Measurements from ENCODE around the gene AKAP11.

The AKAP11 gene

GRCh38 chr13:42260903-42261654 is 10.9 kb upstream of the AKAP11 start:
- no peak overlapping the region for H3K27ac Mint-ChIP-seq
- no peaks in the 10 kb centered on the region for H3K36me3 Mint-ChIP-seq (ENCODE audit: low read depth)
- no peak for DNase-seq
- H3K27me3 Mint-ChIP-seq: no peaks in the 10 kb centered on the region
- H3K4me1 Mint-ChIP-seq (ENCODE audit: low read depth): peaks cover 8% of the 10 kb centered on the region
- H3K9me3 Mint-ChIP-seq: no peaks in the 10 kb centered on the region
- H3K4me3 Mint-ChIP-seq: no peak overlapping the region

- no peak overlapping the region for H3K4me3 Mint-ChIP-seq
- peaks cover 3% of the 10 kb centered on the region for H3K36me3 Mint-ChIP-seq (ENCODE audit: low read depth)
- no peak for DNase-seq
- peaks cover 6% of the 10 kb centered on the region for H3K9me3 Mint-ChIP-seq
- no peak overlapping the region for H3K27ac Mint-ChIP-seq
- peaks cover 15% of the 10 kb centered on the region for H3K4me1 Mint-ChIP-seq (ENCODE audit: low read depth)
- H3K27me3 Mint-ChIP-seq: no peaks in the 10 kb centered on the region
These were observed 5.5 kb upstream of the AKAP11 start for GRCh38 chr13:42266473-42266872.

GRCh38 chr13:42270160-42270856 is 1.6 kb upstream of the AKAP11 start:
- H3K4me3 Mint-ChIP-seq: peak overlapping the region; percentile 99
- peaks cover 29% of the 10 kb centered on the region for H3K36me3 Mint-ChIP-seq (ENCODE audit: low read depth)
- peaks cover 39% of the 10 kb centered on the region for H3K4me1 Mint-ChIP-seq (ENCODE audit: low read depth)
- DNase-seq: no peak
- peaks cover 6% of the 10 kb centered on the region for H3K9me3 Mint-ChIP-seq
- peak overlapping the region; percentile 98 for H3K27ac Mint-ChIP-seq
- H3K27me3 Mint-ChIP-seq: no peaks in the 10 kb centered on the region

- Mint-ChIP-seq H3K4me3 (peak overlapping the region; percentile 99), H3K9me3 (peaks cover 6% of the 10 kb centered on the region), H3K27me3 (no peaks in the 10 kb centered on the region), H3K4me1 (ENCODE audit: low read depth) (peaks cover 45% of the 10 kb centered on the region), H3K27ac (peak overlapping the region; percentile 98), H3K36me3 (ENCODE audit: low read depth) (peaks cover 34% of the 10 kb centered on the region)
- DNase-seq: no peak
These were observed 1.1 kb upstream of the AKAP11 start for GRCh38 chr13:42270857-42271215.

- H3K4me1 Mint-ChIP-seq (ENCODE audit: low read depth): peaks cover 50% of the 10 kb centered on the region
- peak overlapping the region; percentile 99 for H3K4me3 Mint-ChIP-seq
These were observed 426 bp upstream of the AKAP11 start for GRCh38 chr13:42271337-42272114.

GRCh38 chr13:42272804-42273175 is 838 bp downstream of the AKAP11 start:
- H3K4me3 Mint-ChIP-seq: peak overlapping the region; percentile 99
- H3K36me3 Mint-ChIP-seq (ENCODE audit: low read depth): peaks cover 47% of the 10 kb centered on the region
- peaks cover 6% of the 10 kb centered on the region for H3K9me3 Mint-ChIP-seq
- peak overlapping the region; percentile 98 for H3K27ac Mint-ChIP-seq
- DNase-seq: no peak
- peaks cover 61% of the 10 kb centered on the region for H3K4me1 Mint-ChIP-seq (ENCODE audit: low read depth)
- no peaks in the 10 kb centered on the region for H3K27me3 Mint-ChIP-seq

More at GRCh38 chr13:42271337-42272114, 426 bp upstream of the AKAP11 start:
- H3K9me3 Mint-ChIP-seq: peaks cover 6% of the 10 kb centered on the region
- peaks cover 37% of the 10 kb centered on the region for H3K36me3 Mint-ChIP-seq (ENCODE audit: low read depth)
- peak; percentile 92 for DNase-seq
- H3K27me3 Mint-ChIP-seq: no peaks in the 10 kb centered on the region
- H3K27ac Mint-ChIP-seq: peak overlapping the region; percentile 98

GRCh38 chr13:42274386-42275097 is 2.6 kb downstream of the AKAP11 start:
- Mint-ChIP-seq H3K4me1 (ENCODE audit: low read depth) (peaks cover 66% of the 10 kb centered on the region), H3K9me3 (peaks cover 6% of the 10 kb centered on the region), H3K27me3 (no peaks in the 10 kb centered on the region), H3K27ac (peak overlapping the region; percentile 93), H3K4me3 (peak overlapping the region; percentile 99), H3K36me3 (ENCODE audit: low read depth) (peaks cover 53% of the 10 kb centered on the region)
- no peak for DNase-seq

GRCh38 chr13:42275098-42275471 is 3.1 kb downstream of the AKAP11 start:
- no peak for DNase-seq
- peaks cover 65% of the 10 kb centered on the region for H3K4me1 Mint-ChIP-seq (ENCODE audit: low read depth)
- H3K36me3 Mint-ChIP-seq (ENCODE audit: low read depth): peaks cover 53% of the 10 kb centered on the region
- H3K4me3 Mint-ChIP-seq: peak overlapping the region; percentile 99
- no peaks in the 10 kb centered on the region for H3K27me3 Mint-ChIP-seq
- peak overlapping the region; percentile 93 for H3K27ac Mint-ChIP-seq
- H3K9me3 Mint-ChIP-seq: peaks cover 4% of the 10 kb centered on the region

- peaks cover 61% of the 10 kb centered on the region for H3K4me1 Mint-ChIP-seq (ENCODE audit: low read depth)
These were observed 3.6 kb downstream of the AKAP11 start for GRCh38 chr13:42275506-42275905.

GRCh38 chr13:42276683-42277082 is 4.7 kb downstream of the AKAP11 start:
- no peak for DNase-seq
- no peaks in the 10 kb centered on the region for H3K9me3 Mint-ChIP-seq
- peak overlapping the region; percentile 47 for H3K4me3 Mint-ChIP-seq
- peaks cover 49% of the 10 kb centered on the region for H3K36me3 Mint-ChIP-seq (ENCODE audit: low read depth)
- no peaks in the 10 kb centered on the region for H3K27me3 Mint-ChIP-seq
- H3K4me1 Mint-ChIP-seq (ENCODE audit: low read depth): peaks cover 51% of the 10 kb centered on the region
- H3K27ac Mint-ChIP-seq: peak overlapping the region; percentile 59

More at GRCh38 chr13:42275506-42275905, 3.6 kb downstream of the AKAP11 start:
- Mint-ChIP-seq H3K27ac (peak overlapping the region; percentile 93), H3K36me3 (ENCODE audit: low read depth) (peaks cover 53% of the 10 kb centered on the region), H3K4me3 (peak overlapping the region; percentile 99), H3K9me3 (no peaks in the 10 kb centered on the region), H3K27me3 (no peaks in the 10 kb centered on the region)
- DNase-seq: no peak

GRCh38 chr13:42277618-42278276 is 5.8 kb downstream of the AKAP11 start:
- Mint-ChIP-seq H3K27me3 (no peaks in the 10 kb centered on the region), H3K27ac (peak overlapping the region; percentile 65), H3K9me3 (no peaks in the 10 kb centered on the region), H3K4me3 (peak overlapping the region; percentile 41), H3K36me3 (ENCODE audit: low read depth) (peaks cover 46% of the 10 kb centered on the region), H3K4me1 (ENCODE audit: low read depth) (peaks cover 57% of the 10 kb centered on the region)
- no peak for DNase-seq

GRCh38 chr13:42279080-42279479 is 7.1 kb downstream of the AKAP11 start:
- Mint-ChIP-seq H3K36me3 (ENCODE audit: low read depth) (peaks cover 47% of the 10 kb centered on the region), H3K4me3 (no peak overlapping the region), H3K9me3 (no peaks in the 10 kb centered on the region), H3K4me1 (ENCODE audit: low read depth) (peaks cover 58% of the 10 kb centered on the region), H3K27ac (no peak overlapping the region), H3K27me3 (no peaks in the 10 kb centered on the region)
- no peak for DNase-seq

- Mint-ChIP-seq H3K9me3 (no peaks in the 10 kb centered on the region), H3K36me3 (ENCODE audit: low read depth) (peaks cover 48% of the 10 kb centered on the region), H3K27ac (no peak overlapping the region), H3K27me3 (no peaks in the 10 kb centered on the region), H3K4me1 (ENCODE audit: low read depth) (peaks cover 56% of the 10 kb centered on the region), H3K4me3 (no peak overlapping the region)
- no peak for DNase-seq
These were observed 8.0 kb downstream of the AKAP11 start for GRCh38 chr13:42279986-42280385.

GRCh38 chr13:42280537-42280936 is 8.6 kb downstream of the AKAP11 start:
- no peak overlapping the region for H3K27ac Mint-ChIP-seq
- H3K4me3 Mint-ChIP-seq: no peak overlapping the region
- no peaks in the 10 kb centered on the region for H3K27me3 Mint-ChIP-seq
- no peak for DNase-seq
- peaks cover 56% of the 10 kb centered on the region for H3K4me1 Mint-ChIP-seq (ENCODE audit: low read depth)
- H3K36me3 Mint-ChIP-seq (ENCODE audit: low read depth): peaks cover 47% of the 10 kb centered on the region
- no peaks in the 10 kb centered on the region for H3K9me3 Mint-ChIP-seq

Data from activated T-cell treated with anti-CD3 and anti-CD28 coated beads, Interleukin-2, amount 50 U/mL, for 24 hours (primary cell).